ENCODE data around the gene MLST8. TPM values are rescaled to one million over a fixed set of nuclear protein-coding genes. Genes with fewer than 3 reads are reported as not detected.

MLST8 gene
- total and polyA plus RNA-seq, 2 of the 8 experiments (the other 6 are each of a cell fraction or from before 2014, with no cell fraction given): 67.6 to 321 TPM

DNA sequence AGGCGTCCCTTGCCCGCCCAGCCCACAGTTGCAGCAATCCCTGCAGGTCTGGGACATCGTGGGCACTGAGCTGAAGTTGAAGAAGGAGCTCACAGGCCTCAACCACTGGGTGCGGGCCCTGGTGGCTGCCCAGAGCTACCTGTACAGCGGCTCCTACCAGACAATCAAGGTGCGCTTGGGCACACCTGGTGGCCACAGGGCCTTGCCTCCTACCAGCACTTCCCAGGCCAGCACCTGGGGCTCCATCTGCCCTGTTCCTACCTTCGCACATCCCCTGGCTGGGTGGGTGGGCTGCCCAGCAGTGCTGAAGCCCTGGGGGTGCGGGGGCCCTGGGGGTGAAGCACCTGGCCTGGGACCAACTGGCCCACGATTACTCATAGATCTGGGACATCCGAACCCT, 29.8 kb upstream of the MLST8 start:
- ChIA-PET CTCF (ENCODE audit: partially characterized antibody) (no interaction called here), POLR2A (ENCODE audit: partially characterized antibody) (interaction anchor here (13.5 kb wide), 1 partner anchor 19 kb away, joined by 312 read pairs; the partner anchor contains the start of gene TRAF7)
- Histone ChIP-seq H3K79me1 (ENCODE audit: low read depth, low read length) (no peaks in the 10 kb centered on the region), H2BK15ac (ENCODE audit: low read length) (no peak overlapping the region), H3K4me2 (ENCODE audit: insufficient read depth in 1 of 2, low read depth in 2 of 2, low read length in 2 of 2) (no peak overlapping the region), H3K27ac (ENCODE audit: low read depth, low read length) (no peak overlapping the region), H4K8ac (ENCODE audit: extremely low read depth, insufficient read depth, low read length) (no peak overlapping the region), H3K79me2 (ENCODE audit: control insufficient read depth in 1 of 2, insufficient read depth in 2 of 2, low read length in 2 of 2) (no peaks in the 10 kb centered on the region), H3K4me3 (ENCODE audit: extremely low read depth in 1 of 4, insufficient read depth in 2 of 4, low read depth in 3 of 4, low read length in 4 of 4) (no peak overlapping the region), H2BK20ac (ENCODE audit: low read length) (no peak overlapping the region), H3K23ac (ENCODE audit: insufficient read length) (no peak overlapping the region), H3K4ac (replicated peaks; ENCODE audit: insufficient read length, low read depth, low read length) (no peak overlapping the region), H2BK12ac (ENCODE audit: low read depth, low read length) (no peak overlapping the region), H3K56ac (replicated peaks; ENCODE audit: insufficient read length, low read depth, low read length) (no peak overlapping the region), H2AK5ac (ENCODE audit: low read depth, low read length) (no peak overlapping the region), H4K5ac (ENCODE audit: insufficient read length, low read depth, low read length) (no peak overlapping the region), H2BK5ac (ENCODE audit: low read depth, low read length) (no peak overlapping the region), H3K14ac (ENCODE audit: insufficient read length) (no peak overlapping the region), H3K27me3 (replicated peaks in 1 of 4; ENCODE audit: control insufficient read depth in 3 of 4, extremely low read depth in 1 of 4, insufficient read depth in 3 of 4, low read length in 3 of 4) (no peaks in the 10 kb centered on the region; a peak in 1 of 7 replicates), H2BK120ac (replicated peaks; ENCODE audit: low read depth, low read length) (no peak overlapping the region), H3K18ac (ENCODE audit: extremely low read depth, low read length) (no peak overlapping the region), H3K9ac (replicated peaks in 1 of 4; ENCODE audit: extremely low read depth in 1 of 4, low read depth in 3 of 4, low read length in 3 of 4) (no peak overlapping the region), H3K23me2 (ENCODE audit: low read depth, low read length) (no peaks in the 10 kb centered on the region; the same call in 1 of the 2 replicates), H4K20me1 (replicated peaks in 1 of 2; ENCODE audit: control insufficient read depth in 1 of 2, insufficient read depth in 2 of 2, low read length in 2 of 2) (peaks cover 2 to 24% of the 10 kb centered on the region in 2 experiments), H3K9me3 (ENCODE audit: insufficient read depth in 2 of 2, low read depth in 1 of 2, low read length in 1 of 2) (no peaks in the 10 kb centered on the region), H2AFZ (ENCODE audit: low read length) (no peak overlapping the region), H4K91ac (replicated peaks; ENCODE audit: insufficient read length, low read length) (no peak overlapping the region), H3K4me1 (replicated peaks in 1 of 4; ENCODE audit: control insufficient read depth in 3 of 4, insufficient read depth in 4 of 4, low read length in 3 of 4) (no peaks in the 10 kb centered on the region), H3K36me3 (ENCODE audit: control insufficient read depth in 2 of 4, insufficient read depth in 4 of 4, low read length in 3 of 4) (peaks cover 24 to 65% (median 34%) of the 10 kb centered on the region in 4 experiments)
- 94% methylated on average over 9 of the region's 10 CpGs; no CpG with 5 or more reads in 1 of the 2 experiments for WGBS, 2 experiments (ENCODE audit: extremely low coverage in 1 of 2, insufficient coverage in 1 of 2, insufficient read length in 1 of 2, insufficient replicate concordance in 2 of 2, low coverage in 1 of 2, low lambda C conversion rate in 2 of 2, missing lambda C conversion rate in 1 of 2)
- FAIRE-seq: no peak
- no peak for DNase-seq (ENCODE audit: low read depth in 1 of 2, low spot score in 2 of 2)
- no peak for TF ChIP-seq RXRA (IDR thresholded peaks at IDR 0.05; ENCODE audit: insufficient read depth, low read depth, low read length)
- TF ChIP-seq CHD2 (IDR thresholded peaks at IDR 0.05; ENCODE audit: low read length): no peak
- 0 out of 2 replicates have a peak, but pooled peaks have one; percentile 7 for TF ChIP-seq POLR2AphosphoS5 (IDR thresholded peaks at IDR 0.05; ENCODE audit: low read depth, low read length)

Measured in H1 (cell line).